Activated B cell treated with CpG ODN at 0.5 μM for 24 hours (primary cell): ENCODE results near the gene MORC1. TPM values are rescaled to one million over a fixed set of nuclear protein-coding genes. Genes with fewer than 3 reads are reported as not detected.

Experiments
- ATAC-seq: fragments of 200-7000 bp; cut with Tn5 transposase; one replicate; pipeline ENCODE4 v1.10.0; 2021; ENCODE audit warnings: low read depth, mild to moderate bottlenecking, moderate library complexity
- CTCF ChIA-PET: fragments of 350-600 bp; sonication (Branson Sonifier 250); formaldehyde crosslinking; loops from one replicate; lab custom pipeline; 2021; ENCODE audit warnings: antibody characterized with exemption; lab: Charles Lee
- POLR2A ChIA-PET: fragments of 350-600 bp; sonication (Branson Sonifier 250); formaldehyde crosslinking; loops from one replicate; lab custom pipeline; 2021; ENCODE audit warnings: antibody characterized with exemption; lab: Charles Lee
- DNase-seq: peaks from one replicate; pipeline ENCODE4 v3.0.0; 2022
- H3K27ac Mint-ChIP-seq: one replicate; pipeline ENCODE4 v1.8.0; 2020; ENCODE audit warnings: mixed read lengths
- H3K27me3 Mint-ChIP-seq: one replicate; pipeline ENCODE4 v1.8.0; 2021; ENCODE audit warnings: mixed read lengths
- H3K36me3 Mint-ChIP-seq: one replicate; pipeline ENCODE4 v1.8.0; 2021; ENCODE audit warnings: low read depth, mixed read lengths
- H3K4me1 Mint-ChIP-seq: one replicate; pipeline ENCODE4 v1.8.0; 2021; ENCODE audit warnings: mixed read lengths
- H3K4me3 Mint-ChIP-seq: one replicate; pipeline ENCODE4 v1.8.0; 2020; ENCODE audit warnings: mild to moderate bottlenecking, mixed read lengths
- H3K9me3 Mint-ChIP-seq: one replicate; pipeline ENCODE4 v1.8.0; 2020; ENCODE audit warnings: mixed read lengths
- CTCF ChIP-seq: fragments of 200-600 bp; IDR thresholded peaks from one replicate; pipeline ENCODE4 v1.8.0; 2022; ENCODE audit warnings: antibody characterized with exemption, mild to moderate bottlenecking
- intact Hi-C: fragments of 100-400 bp; cut with micrococcal nuclease; formaldehyde crosslinking; loops from one replicate; pipeline ENCODE4 v1.15.1; 2024
- total RNA-seq: library from RNA; stranded (reverse); gene quantifications from 2 replicates; pipeline ENCODE4 v1.2.3, GENCODE V29; 2022

MORC1 gene
- total RNA-seq, 1 donor from 2014 or later = not detected

- no peaks in the 10 kb centered on the region for H3K27me3 Mint-ChIP-seq
- no peak for TF ChIP-seq CTCF
- no peaks in the 10 kb centered on the region for H3K9me3 Mint-ChIP-seq
- no peak for ATAC-seq
- H3K36me3 Mint-ChIP-seq = no peaks in the 10 kb centered on the region
- no peaks in the 10 kb centered on the region for H3K4me1 Mint-ChIP-seq
- DNase-seq = no peak
- ChIA-PET POLR2A (no interaction called here), CTCF (no interaction called here)
- H3K27ac Mint-ChIP-seq = no peak overlapping the region
- intact Hi-C loops = no loop called here
- H3K4me3 Mint-ChIP-seq = no peak overlapping the region
Observed at GRCh38 chr3:109114746-109115145, 3.2 kb downstream of the MORC1 start.

DNA sequence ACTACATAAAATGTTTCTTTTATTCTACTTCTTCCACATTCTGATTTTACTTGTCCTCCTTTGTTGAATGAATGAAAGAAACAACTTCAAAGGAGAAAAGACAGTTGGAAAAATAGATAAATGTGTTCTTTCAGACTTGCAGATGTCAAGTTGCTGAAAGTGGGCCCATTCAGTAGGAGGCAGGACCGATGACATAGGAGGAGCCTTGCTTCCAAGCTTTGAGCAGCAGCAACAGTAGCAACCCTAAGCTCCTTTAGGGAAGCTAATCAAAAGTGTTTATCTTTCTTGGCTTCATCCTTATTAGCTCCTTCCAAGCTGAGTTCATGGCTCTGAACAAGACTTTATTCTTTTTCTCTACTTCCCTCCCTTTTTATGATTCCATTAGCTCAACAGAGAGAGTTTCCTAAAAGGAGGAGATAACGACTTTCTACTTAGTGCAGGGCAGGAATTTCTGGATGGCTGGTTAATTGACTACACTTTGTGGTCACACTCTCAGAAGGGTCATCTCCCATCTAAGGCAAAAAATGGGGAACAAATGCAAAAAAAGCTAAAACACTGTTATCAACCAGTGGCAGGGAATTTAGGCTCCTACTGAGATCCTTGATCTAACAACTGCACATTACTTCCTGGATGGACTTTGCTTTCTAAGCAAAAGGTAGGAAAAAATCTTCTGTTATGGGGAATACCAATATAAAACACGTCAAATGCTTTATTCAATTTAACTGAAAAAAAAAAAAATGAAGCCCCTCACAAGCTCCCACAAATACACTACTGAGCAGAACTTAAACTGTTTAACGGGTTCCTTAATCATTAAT, 4.8 kb downstream of the MORC1 start:
- Mint-ChIP-seq H3K36me3 (no peaks in the 10 kb centered on the region), H3K27me3 (no peaks in the 10 kb centered on the region), H3K27ac (no peak overlapping the region), H3K4me3 (no peak overlapping the region), H3K9me3 (no peaks in the 10 kb centered on the region), H3K4me1 (no peaks in the 10 kb centered on the region)
- no peak for DNase-seq
- CTCF ChIA-PET = no interaction called here
- intact Hi-C loops = no loop called here
- POLR2A ChIA-PET = no interaction called here
- no peak for ATAC-seq
- TF ChIP-seq CTCF = no peak

GRCh38 chr3:109109574-109109973, 8.4 kb downstream of the MORC1 start:
- H3K4me1 Mint-ChIP-seq = no peaks in the 10 kb centered on the region
- CTCF ChIA-PET = no interaction called here

GRCh38 chr3:109098079-109098644, 19.8 kb downstream of the MORC1 start:
- POLR2A ChIA-PET = no interaction called here
- no peak overlapping the region for H3K27ac Mint-ChIP-seq
- CTCF ChIA-PET = no interaction called here

More at GRCh38 chr3:109109574-109109973, 8.4 kb downstream of the MORC1 start:
- no peaks in the 10 kb centered on the region for H3K27me3 Mint-ChIP-seq
- TF ChIP-seq CTCF = no peak
- H3K27ac Mint-ChIP-seq = no peak overlapping the region
- no peak overlapping the region for H3K4me3 Mint-ChIP-seq
- no peaks in the 10 kb centered on the region for H3K9me3 Mint-ChIP-seq
- no peak for ATAC-seq
- no peak for DNase-seq
- POLR2A ChIA-PET = no interaction called here
- intact Hi-C loops = no loop called here
- no peaks in the 10 kb centered on the region for H3K36me3 Mint-ChIP-seq

More at GRCh38 chr3:109098079-109098644, 19.8 kb downstream of the MORC1 start:
- Mint-ChIP-seq H3K4me1 (no peaks in the 10 kb centered on the region), H3K9me3 (no peaks in the 10 kb centered on the region), H3K36me3 (no peaks in the 10 kb centered on the region), H3K27me3 (peaks cover 3% of the 10 kb centered on the region), H3K4me3 (no peak overlapping the region)
- TF ChIP-seq CTCF = no peak
- DNase-seq (no peak), ATAC-seq (no peak)
- intact Hi-C loops = no loop called here
